ENCODE results near the gene SGSH. TPM values are rescaled to one million over a fixed set of nuclear protein-coding genes. Genes with fewer than 3 reads are reported as not detected.

The SGSH gene
- total and polyA plus RNA-seq, 2 experiments from 2014 or later: 16.0 to 59.6 TPM

- Histone ChIP-seq H4K20me1 (ENCODE audit: insufficient read depth, poor library complexity, severe bottlenecking) (no peaks in the 10 kb centered on the region), H3K9me2 (replicated peaks; ENCODE audit: insufficient read depth) (no peaks in the 10 kb centered on the region), H2AFZ (no peak overlapping the region), H3K79me2 (no peaks in the 10 kb centered on the region), H3K4me3 (no peak overlapping the region), H3K9me3 (ENCODE audit: low read depth) (no peaks in the 10 kb centered on the region), H3K36me3 (replicated peaks; ENCODE audit: insufficient read depth, low read depth) (no peaks in the 10 kb centered on the region), H3K4me2 (no peak overlapping the region), H3K4me1 (ENCODE audit: insufficient read depth) (no peaks in the 10 kb centered on the region), H3K27me3 (no peaks in the 10 kb centered on the region), H3K27ac (no peak overlapping the region)
- TF ChIP-seq CTCF (IDR thresholded peaks at IDR 0.05; ENCODE audit: poor library complexity) (no peak), EZH2phosphoT487 (IDR thresholded peaks at IDR 0.05; ENCODE audit: low read depth, severe bottlenecking, unreplicated experiment) (no peak), EZH2 (IDR thresholded peaks at IDR 0.05; ENCODE audit: borderline replicate concordance) (no peak)
- DNase-seq (ENCODE audit: low spot score): no peak
- 96% methylated on average over 9 of the region's 10 CpGs for WGBS (ENCODE audit: low lambda C conversion rate, missing lambda C conversion rate)
These were observed 29.4 kb downstream of the SGSH start for GRCh38 chr17:80190716-80191115.

GRCh38 chr17:80189611-80190010, 30.5 kb downstream of the SGSH start:
- Histone ChIP-seq H3K27me3 (no peaks in the 10 kb centered on the region), H4K20me1 (ENCODE audit: insufficient read depth, poor library complexity, severe bottlenecking) (no peaks in the 10 kb centered on the region), H3K36me3 (replicated peaks; ENCODE audit: insufficient read depth, low read depth) (no peaks in the 10 kb centered on the region), H3K4me1 (ENCODE audit: insufficient read depth) (no peaks in the 10 kb centered on the region), H3K79me2 (no peaks in the 10 kb centered on the region), H3K9me2 (replicated peaks; ENCODE audit: insufficient read depth) (no peaks in the 10 kb centered on the region), H2AFZ (no peak overlapping the region), H3K4me2 (no peak overlapping the region), H3K27ac (no peak overlapping the region), H3K4me3 (no peak overlapping the region), H3K9me3 (ENCODE audit: low read depth) (no peaks in the 10 kb centered on the region)
- no peak for DNase-seq (ENCODE audit: low spot score)
- TF ChIP-seq EZH2phosphoT487 (IDR thresholded peaks at IDR 0.05; ENCODE audit: low read depth, severe bottlenecking, unreplicated experiment) (no peak), EZH2 (IDR thresholded peaks at IDR 0.05; ENCODE audit: borderline replicate concordance) (no peak), CTCF (IDR thresholded peaks at IDR 0.05; ENCODE audit: poor library complexity) (no peak)
- WGBS (ENCODE audit: low lambda C conversion rate, missing lambda C conversion rate): 95% methylated on average over 23 of the region's 23 CpGs

GRCh38 chr17:80187515-80187941, 32.6 kb downstream of the SGSH start:
- no peaks in the 10 kb centered on the region for H4K20me1 ChIP-seq (ENCODE audit: insufficient read depth, poor library complexity, severe bottlenecking)
- no peak overlapping the region for H2AFZ ChIP-seq
- H3K27me3 ChIP-seq: no peaks in the 10 kb centered on the region
- TF ChIP-seq CTCF (IDR thresholded peaks at IDR 0.05; ENCODE audit: poor library complexity) (no peak), EZH2 (IDR thresholded peaks at IDR 0.05; ENCODE audit: borderline replicate concordance) (no peak), EZH2phosphoT487 (IDR thresholded peaks at IDR 0.05; ENCODE audit: low read depth, severe bottlenecking, unreplicated experiment) (no peak)
- no peaks in the 10 kb centered on the region for H3K9me3 ChIP-seq (ENCODE audit: low read depth)
- no peak overlapping the region for H3K27ac ChIP-seq
- no peaks in the 10 kb centered on the region for H3K4me1 ChIP-seq (ENCODE audit: insufficient read depth)
- no peaks in the 10 kb centered on the region for H3K36me3 ChIP-seq (replicated peaks; ENCODE audit: insufficient read depth, low read depth)
- no peak overlapping the region for H3K4me2 ChIP-seq
- H3K9me2 ChIP-seq (replicated peaks; ENCODE audit: insufficient read depth): no peaks in the 10 kb centered on the region
- H3K4me3 ChIP-seq: no peak overlapping the region
- no peaks in the 10 kb centered on the region for H3K79me2 ChIP-seq
- WGBS (ENCODE audit: low lambda C conversion rate, missing lambda C conversion rate): 78% methylated on average over 18 of the region's 18 CpGs
- no peak for DNase-seq (ENCODE audit: low spot score)

GRCh38 chr17:80187090-80187489, 33.0 kb downstream of the SGSH start:
- Histone ChIP-seq H3K9me3 (ENCODE audit: low read depth) (no peaks in the 10 kb centered on the region), H2AFZ (no peak overlapping the region), H3K27me3 (no peaks in the 10 kb centered on the region), H4K20me1 (ENCODE audit: insufficient read depth, poor library complexity, severe bottlenecking) (no peaks in the 10 kb centered on the region), H3K36me3 (replicated peaks; ENCODE audit: insufficient read depth, low read depth) (no peaks in the 10 kb centered on the region), H3K4me3 (no peak overlapping the region), H3K27ac (no peak overlapping the region), H3K4me2 (no peak overlapping the region), H3K4me1 (ENCODE audit: insufficient read depth) (no peaks in the 10 kb centered on the region), H3K79me2 (no peaks in the 10 kb centered on the region), H3K9me2 (replicated peaks; ENCODE audit: insufficient read depth) (no peaks in the 10 kb centered on the region)
- TF ChIP-seq EZH2phosphoT487 (IDR thresholded peaks at IDR 0.05; ENCODE audit: low read depth, severe bottlenecking, unreplicated experiment): no peak
- no peak for TF ChIP-seq EZH2 (IDR thresholded peaks at IDR 0.05; ENCODE audit: borderline replicate concordance)
- no peak for TF ChIP-seq CTCF (IDR thresholded peaks at IDR 0.05; ENCODE audit: poor library complexity)
- WGBS (ENCODE audit: low lambda C conversion rate, missing lambda C conversion rate): 80% methylated on average over 16 of the region's 16 CpGs
- no peak for DNase-seq (ENCODE audit: low spot score)

Measured in hepatocyte (in vitro differentiated cells).